Neutrophil (primary cell): ENCODE data around the gene AGAP9.
"Not testable (repeated sequence)": the region's sequence is repeated elsewhere in the genome, so short reads cannot be mapped to it uniquely, and the experiment has no call there.

ENCODE experiments used
- H3K27ac ChIP-seq: fragments of 200-600 bp; sonication (generic); 2 replicates; pipeline ENCODE4 v1.5.1; 2016; ENCODE audit warnings: mild to moderate bottlenecking, moderate library complexity
- H3K27me3 ChIP-seq: fragments of 200-600 bp; sonication (generic); 2 replicates; pipeline ENCODE4 v1.6.0; 2016; ENCODE audit warnings: mild to moderate bottlenecking
- H3K36me3 ChIP-seq: fragments of 200-600 bp; sonication (generic); 2 replicates; pipeline ENCODE4 v1.5.1; 2017
- H3K4me1 ChIP-seq, 2 experiments: fragments of 200-600 bp in 1 of 2; sonication (generic) in 1 of 2; 1 replicate in 1 of 2; 2 replicates in 1 of 2; pipeline versions ENCODE4 v1.5.1 to v1.6.1; 2013 to 2016; ENCODE audit warnings: low read depth in 1 of 2, low read length in 1 of 2, mild to moderate bottlenecking in 1 of 2, moderate library complexity in 1 of 2; ENCODE audit not compliant: control insufficient read depth in 1 of 2, insufficient read depth in 1 of 2
- H3K4me3 ChIP-seq, 2 experiments: fragments of 200-600 bp in 1 of 2; sonication (generic) in 1 of 2; 1 replicate in 1 of 2; 2 replicates in 1 of 2; pipeline ENCODE4 v1.5.1; 2013 to 2016; ENCODE audit warnings: low read depth in 1 of 2, low read length in 1 of 2, mild to moderate bottlenecking in 1 of 2, moderate library complexity in 1 of 2
- H3K9me3 ChIP-seq: fragments of 200-600 bp; sonication (generic); 2 replicates; pipeline ENCODE4 v1.5.1; 2016
- CTCF ChIP-seq: fragments of 200-600 bp; sonication (generic); IDR thresholded peaks from 2 replicates; pipeline ENCODE4 v1.5.1; 2016; ENCODE audit warnings: antibody characterized with exemption

AGAP9 gene

GRCh38 chr10:47458466-47459154, 64.8 kb downstream of the AGAP9 start:
- Histone ChIP-seq H3K27ac (no peak overlapping the region), H3K27me3 (peaks cover 8% of the 10 kb centered on the region), H3K4me1 (no peaks in the 10 kb centered on the region), H3K36me3 (no peaks in the 10 kb centered on the region), H3K4me3 (no peak overlapping the region), H3K9me3 (no peaks in the 10 kb centered on the region)
- no peak for TF ChIP-seq CTCF

- Histone ChIP-seq H3K4me1 (no peaks in the 10 kb centered on the region), H3K4me3 (no peak overlapping the region), H3K27me3 (peaks cover 8% of the 10 kb centered on the region), H3K9me3 (no peaks in the 10 kb centered on the region), H3K27ac (no peak overlapping the region), H3K36me3 (no peaks in the 10 kb centered on the region)
- TF ChIP-seq CTCF = no peak
These were observed 65.6 kb downstream of the AGAP9 start for GRCh38 chr10:47457826-47458225.

GRCh38 chr10:47457528-47457820, 66.0 kb downstream of the AGAP9 start:
- Histone ChIP-seq H3K36me3 (no peaks in the 10 kb centered on the region), H3K9me3 (no peaks in the 10 kb centered on the region), H3K27me3 (peaks cover 8% of the 10 kb centered on the region), H3K27ac (no peak overlapping the region), H3K4me3 (no peak overlapping the region), H3K4me1 (no peaks in the 10 kb centered on the region)
- TF ChIP-seq CTCF = no peak

GRCh38 chr10:47456794-47457527, 66.5 kb downstream of the AGAP9 start:
- H3K4me3 ChIP-seq = no peak overlapping the region
- TF ChIP-seq CTCF = no peak

GRCh38 chr10:47456079-47456785, 67.2 kb downstream of the AGAP9 start:
- Histone ChIP-seq H3K27ac (no peak overlapping the region), H3K9me3 (no peaks in the 10 kb centered on the region), H3K4me1 (no peaks in the 10 kb centered on the region), H3K27me3 (peaks cover 4% of the 10 kb centered on the region), H3K4me3 (no peak overlapping the region), H3K36me3 (no peaks in the 10 kb centered on the region)
- no peak for TF ChIP-seq CTCF

More at GRCh38 chr10:47456794-47457527, 66.5 kb downstream of the AGAP9 start:
- H3K36me3 ChIP-seq = no peaks in the 10 kb centered on the region
- H3K9me3 ChIP-seq = no peaks in the 10 kb centered on the region
- no peaks in the 10 kb centered on the region for H3K4me1 ChIP-seq
- peaks cover 8% of the 10 kb centered on the region for H3K27me3 ChIP-seq
- no peak overlapping the region for H3K27ac ChIP-seq

- H3K4me3 ChIP-seq, H3K9me3 ChIP-seq, H3K4me1 ChIP-seq, H3K36me3 ChIP-seq, H3K27ac ChIP-seq, H3K27me3 ChIP-seq: not testable (repeated sequence)
These were observed 67.9 kb downstream of the AGAP9 start for GRCh38 chr10:47455350-47456078.
